Measurements from ENCODE around the gene PARD3. TPM values are rescaled to one million over a fixed set of nuclear protein-coding genes. Genes with fewer than 3 reads are reported as not detected.

PARD3 gene
- total and polyA plus RNA-seq, 10 of the 15 experiments (the other 5 are each of a cell fraction or from before 2014, with no cell fraction given): 2.6 to 43.1 (median 13.9) TPM

DNA sequence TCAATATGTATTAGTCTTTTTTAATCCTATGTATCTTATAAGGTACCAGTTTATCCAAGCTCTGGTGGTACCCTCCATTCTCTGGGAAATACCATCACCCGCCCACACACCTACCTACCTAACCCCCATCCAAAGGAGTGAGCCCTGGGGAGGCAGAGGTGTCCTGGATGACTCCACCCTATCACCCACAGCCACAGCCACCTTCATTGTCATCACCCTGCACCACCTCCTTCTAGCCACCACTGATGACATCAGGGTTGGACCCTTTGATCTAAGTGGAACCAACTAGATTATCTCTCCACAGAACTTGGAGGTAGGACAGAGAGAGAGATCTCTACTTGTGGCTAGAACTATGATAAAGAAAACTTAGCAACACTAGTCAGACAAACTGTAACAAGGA is 259.4 kb downstream of the PARD3 start (continued):
- TF ChIP-seq ZNF592 (IDR thresholded peaks at IDR 0.05): no peak
- TF ChIP-seq ESRRA (IDR thresholded peaks at IDR 0.05; ENCODE audit: low read length): no peak

DNA sequence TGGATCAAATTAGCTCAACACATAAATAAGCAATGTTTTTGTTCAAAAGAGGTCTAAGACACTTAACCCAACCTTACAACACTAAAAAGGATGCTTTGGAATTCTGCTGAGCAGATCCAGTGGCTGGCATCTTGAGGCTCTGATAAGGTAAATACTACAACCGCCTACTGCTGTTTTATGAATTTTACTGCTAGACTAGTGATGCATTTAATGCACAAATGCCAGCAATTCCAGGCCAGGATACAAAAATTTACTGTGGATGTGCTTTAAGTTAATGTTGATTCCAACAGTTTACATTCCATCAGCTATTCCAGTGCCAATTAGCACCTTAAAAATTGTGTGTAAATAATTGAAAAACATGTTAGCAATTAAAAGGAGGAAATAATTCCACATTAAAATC is 261.3 kb downstream of the PARD3 start:
- no TSS peak for BruUV-seq (replicated peaks)
- in situ Hi-C loops (cut with MboI): no loop called here
- POLR2A ChIA-PET: interaction anchor here (0.6 kb wide), 1 partner anchor 72 kb away, joined by 4 read pairs; no protein-coding TSS in a partner anchor
- CTCF ChIA-PET: interaction anchor here (0.6 to 1.4 kb wide), 5 partner anchors 12 to 58 kb away, joined by 3 to 10 read pairs (median 3); no protein-coding TSS in a partner anchor
- H3K9me3 ChIP-seq (replicated peaks; ENCODE audit: control insufficient read depth, insufficient read depth, low read length): no peaks in the 10 kb centered on the region
- no peak overlapping the region for H3K27ac ChIP-seq (ENCODE audit: control insufficient read depth, insufficient read depth)
- DNase-seq (ENCODE audit: low read depth, low spot score) (no peak), FAIRE-seq (no peak), ATAC-seq (no peak)
- TF ChIP-seq HCFC1 (IDR thresholded peaks at IDR 0.05; ENCODE audit: low read length): no peak
- TF ChIP-seq, protein P1, sequence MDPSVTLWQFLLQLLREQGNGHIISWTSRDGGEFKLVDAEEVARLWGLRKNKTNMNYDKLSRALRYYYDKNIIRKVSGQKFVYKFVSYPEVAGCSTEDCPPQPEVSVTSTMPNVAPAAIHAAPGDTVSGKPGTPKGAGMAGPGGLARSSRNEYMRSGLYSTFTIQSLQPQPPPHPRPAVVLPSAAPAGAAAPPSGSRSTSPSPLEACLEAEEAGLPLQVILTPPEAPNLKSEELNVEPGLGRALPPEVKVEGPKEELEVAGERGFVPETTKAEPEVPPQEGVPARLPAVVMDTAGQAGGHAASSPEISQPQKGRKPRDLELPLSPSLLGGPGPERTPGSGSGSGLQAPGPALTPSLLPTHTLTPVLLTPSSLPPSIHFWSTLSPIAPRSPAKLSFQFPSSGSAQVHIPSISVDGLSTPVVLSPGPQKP (IDR thresholded peaks at IDR 0.05; ENCODE audit: low read depth, low read length): no peak
- TF ChIP-seq, protein P2, sequence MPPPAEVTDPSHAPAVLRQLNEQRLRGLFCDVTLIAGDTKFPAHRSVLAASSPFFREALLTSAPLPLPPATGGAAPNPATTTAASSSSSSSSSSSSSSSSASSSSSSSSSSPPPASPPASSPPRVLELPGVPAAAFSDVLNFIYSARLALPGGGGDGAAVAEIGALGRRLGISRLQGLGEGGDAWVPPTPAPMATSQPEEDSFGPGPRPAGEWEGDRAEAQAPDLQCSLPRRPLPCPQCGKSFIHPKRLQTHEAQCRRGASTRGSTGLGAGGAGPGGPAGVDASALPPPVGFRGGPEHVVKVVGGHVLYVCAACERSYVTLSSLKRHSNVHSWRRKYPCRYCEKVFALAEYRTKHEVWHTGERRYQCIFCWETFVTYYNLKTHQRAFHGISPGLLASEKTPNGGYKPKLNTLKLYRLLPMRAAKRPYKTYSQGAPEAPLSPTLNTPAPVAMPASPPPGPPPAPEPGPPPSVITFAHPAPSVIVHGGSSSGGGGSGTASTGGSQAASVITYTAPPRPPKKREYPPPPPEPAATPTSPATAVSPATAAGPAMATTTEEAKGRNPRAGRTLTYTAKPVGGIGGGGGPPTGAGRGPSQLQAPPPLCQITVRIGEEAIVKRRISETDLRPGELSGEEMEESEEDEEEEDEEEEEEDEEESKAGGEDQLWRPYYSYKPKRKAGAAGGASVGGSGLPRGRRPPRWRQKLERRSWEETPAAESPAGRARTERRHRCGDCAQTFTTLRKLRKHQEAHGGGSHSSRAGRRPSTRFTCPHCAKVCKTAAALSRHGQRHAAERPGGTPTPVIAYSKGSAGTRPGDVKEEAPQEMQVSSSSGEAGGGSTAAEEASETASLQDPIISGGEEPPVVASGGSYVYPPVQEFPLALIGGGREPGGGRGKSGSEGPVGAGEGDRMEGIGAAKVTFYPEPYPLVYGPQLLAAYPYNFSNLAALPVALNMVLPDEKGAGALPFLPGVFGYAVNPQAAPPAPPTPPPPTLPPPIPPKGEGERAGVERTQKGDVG (CRISPR knock-in tag; IDR thresholded peaks at IDR 0.05): no peak
- no peak for TF ChIP-seq SMAD1 (IDR thresholded peaks at IDR 0.05; ENCODE audit: low read depth, partially characterized antibody)
- no peak for TF ChIP-seq RAD51 (IDR thresholded peaks at IDR 0.05)
- TF ChIP-seq, protein P3, sequence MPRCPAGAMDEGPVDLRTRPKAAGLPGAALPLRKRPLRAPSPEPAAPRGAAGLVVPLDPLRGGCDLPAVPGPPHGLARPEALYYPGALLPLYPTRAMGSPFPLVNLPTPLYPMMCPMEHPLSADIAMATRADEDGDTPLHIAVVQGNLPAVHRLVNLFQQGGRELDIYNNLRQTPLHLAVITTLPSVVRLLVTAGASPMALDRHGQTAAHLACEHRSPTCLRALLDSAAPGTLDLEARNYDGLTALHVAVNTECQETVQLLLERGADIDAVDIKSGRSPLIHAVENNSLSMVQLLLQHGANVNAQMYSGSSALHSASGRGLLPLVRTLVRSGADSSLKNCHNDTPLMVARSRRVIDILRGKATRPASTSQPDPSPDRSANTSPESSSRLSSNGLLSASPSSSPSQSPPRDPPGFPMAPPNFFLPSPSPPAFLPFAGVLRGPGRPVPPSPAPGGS (IDR thresholded peaks at IDR 0.05; ENCODE audit: borderline replicate concordance, insufficient read depth, low read depth, low read length, poor library complexity, severe bottlenecking): no peak
- H4K20me1 ChIP-seq (ENCODE audit: control insufficient read depth, insufficient read depth): no peaks in the 10 kb centered on the region
- H3K4me2 ChIP-seq (ENCODE audit: control insufficient read depth, insufficient read depth): no peak overlapping the region
- H3K4me3 ChIP-seq: no peak overlapping the region
- 0 out of 4 replicates have a peak, but pooled peaks cover 0 to under 1% of the 10 kb centered on the region in 2 experiments for H3K27me3 ChIP-seq (replicated peaks in 1 of 2; ENCODE audit: control insufficient read depth in 2 of 2, insufficient read depth in 2 of 2, low read length in 1 of 2)
- H2AFZ ChIP-seq (ENCODE audit: control insufficient read depth, low read depth, low read length): no peak overlapping the region
- H3K4me1 ChIP-seq (ENCODE audit: control insufficient read depth, insufficient read depth, low read length): no peaks in the 10 kb centered on the region
- 93% methylated on average over 1 of the region's 1 CpG for WGBS (ENCODE audit: insufficient coverage, insufficient replicate concordance, low lambda C conversion rate, missing lambda C conversion rate)
- RAD21 ChIA-PET (ENCODE audit: unreplicated experiment): no interaction called here
- H3K36me3 ChIP-seq (ENCODE audit: control insufficient read depth in 2 of 2, insufficient read depth in 2 of 2, low read length in 1 of 2): no peaks in the 10 kb centered on the region
- intact Hi-C loops (cut with micrococcal nuclease; ENCODE audit: unreplicated experiment): no loop called here
- H3K79me2 ChIP-seq (ENCODE audit: control insufficient read depth, insufficient read depth, low read length): no peaks in the 10 kb centered on the region
- SMC1A ChIA-PET (ENCODE audit: uncharacterized antibody, unreplicated experiment): interaction anchor here (0.6 to 1.6 kb wide), 3 partner anchors 15 to 1361 kb away, joined by 3 to 10 read pairs (median 5); no protein-coding TSS in a partner anchor
- H3K9ac ChIP-seq (ENCODE audit: control insufficient read depth, insufficient read depth, low read length): no peak overlapping the region

Measured in GM12878 (cell line).